CD8-positive, alpha-beta memory T cell (primary cell): ENCODE measurements around the gene TP53I3. TPM values are rescaled to one million over a fixed set of nuclear protein-coding genes. Genes with fewer than 3 reads are reported as not detected.
"Not testable (repeated sequence)": the region's sequence is repeated elsewhere in the genome, so short reads cannot be mapped to it uniquely, and the experiment has no call there.

Experiments
- CTCF ChIA-PET: fragments of 350-600 bp; sonication (Branson Sonifier 250); formaldehyde crosslinking; loops from one replicate; lab custom pipeline; 2021; ENCODE audit warnings: antibody characterized with exemption; lab: Charles Lee
- POLR2A ChIA-PET: fragments of 350-600 bp; sonication (Branson Sonifier 250); formaldehyde crosslinking; loops from one replicate; lab custom pipeline; 2021; ENCODE audit warnings: antibody characterized with exemption; lab: Charles Lee
- DNase-seq, 5 donors: peaks; one replicate each; pipeline versions ENCODE4 v3.0.0 to v3.0.0-alpha.2; 2020 to 2022; ENCODE audit warnings: mixed read lengths in 1 of 5
- H3K27ac ChIP-seq: one replicate; pipeline ENCODE4 v1.7.0; 2013; ENCODE audit warnings: low read depth, mild to moderate bottlenecking, low read length, moderate library complexity
- H3K27me3 ChIP-seq: 2 replicates; pipeline ENCODE4 v1.7.0; 2013; ENCODE audit warnings: low read length, mild to moderate bottlenecking; ENCODE audit not compliant: insufficient read depth, poor library complexity, severe bottlenecking
- H3K36me3 ChIP-seq: 2 replicates; pipeline ENCODE4 v1.7.0; 2013; ENCODE audit warnings: mild to moderate bottlenecking, low read length, moderate library complexity; ENCODE audit not compliant: insufficient read depth
- H3K4me1 ChIP-seq: 2 replicates; pipeline ENCODE4 v1.7.0; 2013; ENCODE audit warnings: mild to moderate bottlenecking, low read length, moderate library complexity; ENCODE audit not compliant: insufficient read depth
- H3K4me3 ChIP-seq: 2 replicates; pipeline ENCODE4 v1.7.0; 2013; ENCODE audit warnings: mild to moderate bottlenecking, low read length
- H3K9me3 ChIP-seq: 2 replicates; pipeline ENCODE4 v1.7.0; 2013; ENCODE audit warnings: mild to moderate bottlenecking, low read length
- H3K27ac Mint-ChIP-seq, 8 donors: one replicate each; pipeline ENCODE4 v1.8.0; 2020 to 2021; ENCODE audit warnings: mixed read lengths in 8 of 8, mild to moderate bottlenecking in 6 of 8, inconsistent platforms in 3 of 8, moderate library complexity in 3 of 8
- H3K27me3 Mint-ChIP-seq, 2 donors: one replicate each; pipeline ENCODE4 v1.8.0; 2020 to 2021; ENCODE audit warnings: mixed read lengths in 2 of 2, mild to moderate bottlenecking in 1 of 2, moderate library complexity in 1 of 2
- H3K36me3 Mint-ChIP-seq, 3 donors: one replicate each; pipeline ENCODE4 v1.8.0; 2020 to 2021; ENCODE audit warnings: mixed read lengths in 3 of 3, inconsistent platforms in 1 of 3, mild to moderate bottlenecking in 1 of 3
- H3K4me1 Mint-ChIP-seq, 3 donors: one replicate each; pipeline ENCODE4 v1.8.0; 2020 to 2021; ENCODE audit warnings: mixed read lengths in 3 of 3, inconsistent platforms in 1 of 3, mild to moderate bottlenecking in 1 of 3
- H3K4me3 Mint-ChIP-seq, 7 donors: one replicate each; pipeline ENCODE4 v1.8.0; 2020 to 2021; ENCODE audit warnings: mixed read lengths in 7 of 7, mild to moderate bottlenecking in 6 of 7, moderate library complexity in 4 of 7, inconsistent platforms in 2 of 7
- H3K9me3 Mint-ChIP-seq, 5 donors: one replicate each; pipeline ENCODE4 v1.8.0; 2020 to 2022; ENCODE audit warnings: mixed read lengths in 5 of 5, mild to moderate bottlenecking in 3 of 5, moderate library complexity in 2 of 5, inconsistent platforms in 1 of 5
- polyA plus RNA-seq: library from polyadenylated mRNA; unstranded; fragments of 300-500 nt; fragmentation: Illumina TruSeq; gene quantifications from one replicate; pipeline ENCODE4 v1.2.3, GENCODE V29; 2021
- total RNA-seq, 2 experiments: library from RNA; stranded (reverse); gene quantifications; one replicate each; pipeline ENCODE4 v1.2.3, GENCODE V29; 2021

TP53I3 gene
- total and polyA plus RNA-seq, 3 experiments from 2014 or later = 3.9 to 4.3 TPM; not detected in 1

- Mint-ChIP-seq H3K36me3 (peaks cover 0 to 1% (median 0%) of the 10 kb centered on the region in 3 donors), H3K4me3 (peak overlapping the region in 4 of 7 donors; percentile 8 to 90 (median 71)), H3K9me3 (no peaks in the 10 kb centered on the region), H3K27me3 (no peaks in the 10 kb centered on the region), H3K4me1 (peaks cover 11 to 19% (median 17%) of the 10 kb centered on the region in 3 donors), H3K27ac (peak overlapping the region in 4 of 8 donors; percentile 21 to 81 (median 38))
- Histone ChIP-seq H3K9me3 (no peaks in the 10 kb centered on the region), H3K4me1 (peaks cover 11% of the 10 kb centered on the region), H3K4me3 (no peak overlapping the region), H3K27me3 (no peaks in the 10 kb centered on the region), H3K36me3 (no peaks in the 10 kb centered on the region), H3K27ac (no peak overlapping the region)
- ChIA-PET POLR2A (interaction anchor here (1.0 to 1.9 kb wide), 2 partner anchors 43 to 45 kb away, joined by 5 read pairs; no protein-coding TSS in a partner anchor), CTCF (interaction anchor here (1.6 kb wide), 1 partner anchor 37 kb away, joined by 4 read pairs; the partner anchor contains the start of gene TP53I3)
- DNase-seq = no peak
Observed at GRCh38 chr2:24121469-24121868, 36.8 kb upstream of the TP53I3 start.

DNA sequence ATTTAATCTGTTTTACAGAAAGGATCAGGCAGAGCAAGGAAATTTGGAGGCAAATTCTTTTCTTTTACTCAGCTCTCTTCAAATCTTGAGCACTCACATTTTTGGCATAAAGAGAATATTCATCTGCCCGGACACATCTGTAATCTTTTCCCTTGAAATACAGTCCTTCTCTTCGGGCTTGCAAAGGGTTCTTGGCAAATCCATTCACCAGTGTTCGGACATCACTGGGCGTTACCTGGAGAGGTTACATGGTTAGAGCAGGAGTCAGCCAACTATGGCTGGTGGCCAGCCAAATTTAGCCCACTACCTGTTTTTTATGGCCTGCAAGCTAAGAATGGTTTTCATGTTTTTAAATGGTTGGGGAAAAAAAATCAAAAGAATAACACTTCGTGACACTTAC, 36.4 kb upstream of the TP53I3 start:
- POLR2A ChIA-PET = no interaction called here

GRCh38 chr2:24117902-24118301, 33.3 kb upstream of the TP53I3 start:
- Histone ChIP-seq H3K4me1 (peaks cover 5% of the 10 kb centered on the region), H3K9me3 (no peaks in the 10 kb centered on the region), H3K27me3 (no peaks in the 10 kb centered on the region), H3K36me3 (no peaks in the 10 kb centered on the region), H3K27ac (no peak overlapping the region), H3K4me3 (no peak overlapping the region)
- ChIA-PET POLR2A (no interaction called here), CTCF (no interaction called here)
- Mint-ChIP-seq H3K27me3 (no peaks in the 10 kb centered on the region), H3K9me3 (no peaks in the 10 kb centered on the region), H3K4me1 (peaks cover 3 to 7% (median 7%) of the 10 kb centered on the region in 3 donors), H3K4me3 (no peak overlapping the region), H3K27ac (peak overlapping the region in 1 of 8 donors; percentile 21), H3K36me3 (peaks cover 0 to 7% (median under 1%) of the 10 kb centered on the region in 3 donors)
- DNase-seq = no peak

More for the DNA sequence above, 36.4 kb upstream of the TP53I3 start:
- no peaks in the 10 kb centered on the region for H3K27me3 Mint-ChIP-seq
- peaks cover 11 to 18% (median 17%) of the 10 kb centered on the region in 3 donors for H3K4me1 Mint-ChIP-seq
- CTCF ChIA-PET = interaction anchor here (1.6 kb wide), 1 partner anchor 36 kb away, joined by 4 read pairs; the partner anchor contains the start of gene TP53I3
- Histone ChIP-seq H3K9me3 (no peaks in the 10 kb centered on the region), H3K36me3 (no peaks in the 10 kb centered on the region), H3K27me3 (no peaks in the 10 kb centered on the region), H3K27ac (no peak overlapping the region), H3K4me3 (no peak overlapping the region), H3K4me1 (peaks cover 11% of the 10 kb centered on the region)
- H3K36me3 Mint-ChIP-seq = peaks cover 0 to 1% (median 0%) of the 10 kb centered on the region in 3 donors
- no peak for DNase-seq
- H3K4me3 Mint-ChIP-seq = peak overlapping the region in 3 of 7 donors; percentile 49 to 90 (median 49)
- no peaks in the 10 kb centered on the region for H3K9me3 Mint-ChIP-seq
- peak overlapping the region in 6 of 8 donors; percentile 19 to 57 (median 34) for H3K27ac Mint-ChIP-seq

DNA sequence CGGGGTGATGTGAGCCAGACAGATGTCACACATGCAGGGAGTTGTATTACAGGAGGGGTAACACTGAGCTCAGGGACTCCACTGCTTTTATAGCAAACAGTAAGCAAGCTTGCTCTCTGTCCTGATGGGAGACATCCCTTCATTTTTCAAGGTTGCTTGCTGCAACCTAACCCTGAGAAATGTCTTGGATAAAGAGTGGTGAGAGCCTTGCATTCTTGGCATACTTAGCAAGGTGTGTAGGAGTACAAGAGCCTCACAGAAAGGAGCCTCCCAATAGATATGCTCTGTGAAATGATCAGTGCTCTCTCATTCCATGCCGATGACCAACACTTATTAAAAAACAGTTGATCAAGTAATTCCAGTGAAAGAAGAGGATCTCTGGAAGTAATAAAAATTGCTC, 30.4 kb upstream of the TP53I3 start:
- DNase-seq = no peak
- Histone ChIP-seq H3K27me3 (no peaks in the 10 kb centered on the region), H3K9me3 (no peaks in the 10 kb centered on the region), H3K27ac (no peak overlapping the region), H3K36me3 (no peaks in the 10 kb centered on the region), H3K4me3 (no peak overlapping the region), H3K4me1 (no peaks in the 10 kb centered on the region)
- no peak overlapping the region for H3K4me3 Mint-ChIP-seq
- no peaks in the 10 kb centered on the region for H3K27me3 Mint-ChIP-seq
- peak overlapping the region in 1 of 8 donors; percentile 35 for H3K27ac Mint-ChIP-seq
- CTCF ChIA-PET = no interaction called here
- no peaks in the 10 kb centered on the region for H3K4me1 Mint-ChIP-seq
- H3K36me3 Mint-ChIP-seq = peaks cover 1 to 7% (median 3%) of the 10 kb centered on the region in 3 donors
- no peaks in the 10 kb centered on the region for H3K9me3 Mint-ChIP-seq
- POLR2A ChIA-PET = no interaction called here

- CTCF ChIA-PET = no interaction called here
- peak overlapping the region in 1 of 8 donors; percentile 18 for H3K27ac Mint-ChIP-seq
Observed at GRCh38 chr2:24111407-24111901, 26.8 kb upstream of the TP53I3 start.

GRCh38 chr2:24110660-24111303, 26.1 kb upstream of the TP53I3 start:
- Histone ChIP-seq H3K27me3 (no peaks in the 10 kb centered on the region), H3K9me3 (no peaks in the 10 kb centered on the region), H3K27ac (no peak overlapping the region), H3K4me3 (no peak overlapping the region), H3K4me1 (no peaks in the 10 kb centered on the region), H3K36me3 (no peaks in the 10 kb centered on the region)
- DNase-seq = no peak
- Mint-ChIP-seq H3K4me1 (no peaks in the 10 kb centered on the region), H3K4me3 (no peak overlapping the region), H3K27ac (peak overlapping the region in 1 of 8 donors; percentile 44), H3K36me3 (peaks cover 1 to 32% (median 3%) of the 10 kb centered on the region in 3 donors), H3K27me3 (no peaks in the 10 kb centered on the region), H3K9me3 (peaks cover 3 to 25% (median 14%) of the 10 kb centered on the region in 5 donors)
- ChIA-PET POLR2A (no interaction called here), CTCF (no interaction called here)

More at GRCh38 chr2:24111407-24111901, 26.8 kb upstream of the TP53I3 start:
- POLR2A ChIA-PET = interaction anchor here (0.6 kb wide), 2 partner anchors 18 to 22 kb away, joined by 3 read pairs; no protein-coding TSS in a partner anchor
- H3K4me1 ChIP-seq = no peaks in the 10 kb centered on the region
- no peak for DNase-seq
- H3K36me3 ChIP-seq = no peaks in the 10 kb centered on the region
- Mint-ChIP-seq H3K9me3 (peaks cover 3 to 25% (median 12%) of the 10 kb centered on the region in 5 donors), H3K4me3 (no peak overlapping the region), H3K27me3 (no peaks in the 10 kb centered on the region), H3K36me3 (peaks cover 1 to 29% (median 3%) of the 10 kb centered on the region in 3 donors), H3K4me1 (no peaks in the 10 kb centered on the region)
- no peaks in the 10 kb centered on the region for H3K9me3 ChIP-seq
- no peak overlapping the region for H3K27ac ChIP-seq
- no peak overlapping the region for H3K4me3 ChIP-seq
- H3K27me3 ChIP-seq = no peaks in the 10 kb centered on the region

DNA sequence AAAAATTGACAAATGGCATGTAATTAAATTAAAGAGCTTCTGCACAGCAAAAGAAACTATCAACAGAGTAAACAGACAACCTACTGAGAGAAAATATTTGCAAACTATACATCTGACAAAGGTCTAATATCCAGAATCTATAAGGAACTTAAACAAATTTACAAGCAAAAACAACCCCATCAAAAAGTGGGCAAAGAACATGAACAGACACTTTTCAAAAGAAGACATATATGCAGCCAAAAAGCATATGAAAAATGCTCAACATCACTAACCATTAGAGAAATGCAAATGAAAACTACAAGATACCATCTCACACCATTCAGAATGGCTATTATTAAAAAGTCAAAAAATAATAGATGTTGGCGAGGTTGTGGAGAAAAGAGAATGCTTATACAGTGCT, 24.8 kb upstream of the TP53I3 start:
- POLR2A ChIA-PET, DNase-seq, H3K4me1 ChIP-seq, H3K27ac Mint-ChIP-seq, H3K27me3 Mint-ChIP-seq, H3K27me3 ChIP-seq, H3K4me3 Mint-ChIP-seq, H3K27ac ChIP-seq, H3K4me1 Mint-ChIP-seq, H3K9me3 ChIP-seq, H3K36me3 ChIP-seq, H3K4me3 ChIP-seq: not testable (repeated sequence)
- Mint-ChIP-seq H3K9me3 (peaks cover 3 to 25% (median 17%) of the 10 kb centered on the region in 5 donors), H3K36me3 (peaks cover 1 to 38% (median 3%) of the 10 kb centered on the region in 3 donors)
- CTCF ChIA-PET = interaction anchor here (2.2 kb wide), 1 partner anchor 25 kb away, joined by 7 read pairs; the partner anchor contains the start of gene TP53I3

- H3K27me3 ChIP-seq = no peaks in the 10 kb centered on the region
- H3K9me3 ChIP-seq = no peaks in the 10 kb centered on the region
- no peaks in the 10 kb centered on the region for H3K27me3 Mint-ChIP-seq
- no peak overlapping the region for H3K4me3 ChIP-seq
- H3K4me1 Mint-ChIP-seq = no peaks in the 10 kb centered on the region
- ChIA-PET POLR2A (no interaction called here), CTCF (interaction anchor here (2.2 kb wide), 1 partner anchor 23 kb away, joined by 7 read pairs; the partner anchor contains the start of gene TP53I3)
- no peak overlapping the region for H3K27ac ChIP-seq
- peaks cover 7 to 37% (median 9%) of the 10 kb centered on the region in 3 donors for H3K36me3 Mint-ChIP-seq
- H3K9me3 Mint-ChIP-seq = peaks cover 3 to 25% (median 17%) of the 10 kb centered on the region in 5 donors
- no peaks in the 10 kb centered on the region for H3K4me1 ChIP-seq
- H3K36me3 ChIP-seq = no peaks in the 10 kb centered on the region
- no peak overlapping the region for H3K27ac Mint-ChIP-seq
- H3K4me3 Mint-ChIP-seq = no peak overlapping the region
- DNase-seq = no peak
Observed at GRCh38 chr2:24107336-24107735, 22.7 kb upstream of the TP53I3 start.
